ENCODE results near the gene UNC80.

DNA sequence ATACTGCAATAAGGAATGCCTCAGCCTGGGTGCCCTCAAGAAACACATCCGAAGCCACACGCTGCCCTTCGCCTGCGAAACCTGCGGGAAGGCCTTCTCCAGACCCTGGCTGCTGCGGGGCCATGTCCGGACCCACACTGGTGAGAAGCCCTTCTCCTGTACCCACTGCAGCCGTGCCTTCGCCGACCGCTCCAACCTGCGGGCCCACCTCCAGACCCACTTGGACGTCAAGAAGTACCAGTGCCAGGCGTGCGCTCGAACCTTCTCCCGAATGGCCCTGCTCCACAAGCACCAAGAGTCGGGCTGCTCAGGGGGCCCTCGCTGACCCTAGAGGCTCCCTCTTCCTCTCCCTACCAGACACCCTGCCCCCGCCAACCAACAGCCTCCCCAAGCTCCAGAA lies 37.6 kb downstream of the UNC80 start:
- TF ChIP-seq, protein P1, sequence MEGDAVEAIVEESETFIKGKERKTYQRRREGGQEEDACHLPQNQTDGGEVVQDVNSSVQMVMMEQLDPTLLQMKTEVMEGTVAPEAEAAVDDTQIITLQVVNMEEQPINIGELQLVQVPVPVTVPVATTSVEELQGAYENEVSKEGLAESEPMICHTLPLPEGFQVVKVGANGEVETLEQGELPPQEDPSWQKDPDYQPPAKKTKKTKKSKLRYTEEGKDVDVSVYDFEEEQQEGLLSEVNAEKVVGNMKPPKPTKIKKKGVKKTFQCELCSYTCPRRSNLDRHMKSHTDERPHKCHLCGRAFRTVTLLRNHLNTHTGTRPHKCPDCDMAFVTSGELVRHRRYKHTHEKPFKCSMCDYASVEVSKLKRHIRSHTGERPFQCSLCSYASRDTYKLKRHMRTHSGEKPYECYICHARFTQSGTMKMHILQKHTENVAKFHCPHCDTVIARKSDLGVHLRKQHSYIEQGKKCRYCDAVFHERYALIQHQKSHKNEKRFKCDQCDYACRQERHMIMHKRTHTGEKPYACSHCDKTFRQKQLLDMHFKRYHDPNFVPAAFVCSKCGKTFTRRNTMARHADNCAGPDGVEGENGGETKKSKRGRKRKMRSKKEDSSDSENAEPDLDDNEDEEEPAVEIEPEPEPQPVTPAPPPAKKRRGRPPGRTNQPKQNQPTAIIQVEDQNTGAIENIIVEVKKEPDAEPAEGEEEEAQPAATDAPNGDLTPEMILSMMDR (IDR thresholded peaks at IDR 0.05), result no peak
- TF ChIP-seq POLR2A (IDR thresholded peaks at IDR 0.05; ENCODE audit: low read length) (no peak), SREBF2 (IDR thresholded peaks at IDR 0.05) (no peak), TP53 (CRISPR knock-in tag; IDR thresholded peaks at IDR 0.05) (no peak)
- TF ChIP-seq, protein P2, sequence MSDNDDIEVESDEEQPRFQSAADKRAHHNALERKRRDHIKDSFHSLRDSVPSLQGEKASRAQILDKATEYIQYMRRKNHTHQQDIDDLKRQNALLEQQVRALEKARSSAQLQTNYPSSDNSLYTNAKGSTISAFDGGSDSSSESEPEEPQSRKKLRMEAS (IDR thresholded peaks at IDR 0.05), result no peak
